Measurements from ENCODE around the gene TRIOBP.

- TF ChIP-seq TAF1 (IDR thresholded peaks at IDR 0.05; ENCODE audit: borderline replicate concordance, insufficient read depth, low read length): no peak
- TF ChIP-seq POLR2AphosphoS5 (IDR thresholded peaks at IDR 0.05; ENCODE audit: low read depth, low read length): no peak
- no peak for TF ChIP-seq SIN3A (IDR thresholded peaks at IDR 0.05; ENCODE audit: borderline replicate concordance, insufficient read depth, low read length)
Observed at GRCh38 chr22:37774728-37775127, 77.9 kb downstream of the TRIOBP start.
